ENCODE measurements around the gene DLEC1.

DNA sequence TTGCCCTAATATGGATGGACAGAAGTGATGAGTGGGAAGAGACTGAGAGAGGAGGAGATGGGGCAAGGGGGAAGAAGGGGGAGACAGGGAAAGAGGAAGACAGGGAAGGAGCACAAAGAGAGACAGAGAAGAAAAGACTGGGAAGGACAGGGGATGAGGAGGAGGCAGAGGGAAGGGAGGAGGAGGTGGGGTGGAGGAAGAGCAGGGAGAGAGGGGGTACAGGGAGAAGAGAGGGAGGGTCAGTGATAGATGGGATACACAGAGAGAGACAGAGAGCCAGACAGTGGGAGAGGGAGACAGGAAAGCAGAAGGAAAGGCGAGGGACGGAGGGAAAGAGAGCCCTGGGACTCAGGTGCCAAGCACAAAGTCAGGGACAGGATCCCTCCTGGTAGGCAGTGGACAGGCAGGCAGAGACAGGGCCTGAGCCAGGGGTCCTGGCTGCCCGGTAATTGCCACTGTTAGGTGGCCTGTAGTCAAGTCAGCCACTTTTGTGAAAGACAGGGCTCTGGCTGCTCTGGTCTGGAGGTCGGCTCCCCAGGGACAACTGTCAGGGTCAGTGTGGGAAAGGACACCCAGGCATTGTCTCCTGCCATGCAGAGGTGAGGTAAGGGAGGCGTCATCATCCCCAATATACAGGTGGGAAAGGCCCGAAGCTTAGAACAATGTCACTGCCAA, 38.6 kb upstream of the DLEC1 start:
- no peak for TF ChIP-seq CTCF (IDR thresholded peaks at IDR 0.05; ENCODE audit: low read depth, low read length)
- no peak for TF ChIP-seq EZH2phosphoT487 (IDR thresholded peaks at IDR 0.05; ENCODE audit: low read depth)
